DOHH2 (cell line): Measurements from ENCODE around the gene GPD1L.

Experiments
- H3F3A ChIP-seq: fragments of 200-600 bp; sonication (generic), shearing (Covaris generic); 2 replicates; pipeline ENCODE4 v1.6.0; 2016; ENCODE audit warnings: antibody characterized with exemption, mild to moderate bottlenecking; ENCODE audit not compliant: control insufficient read depth, insufficient read depth
- H3K27ac ChIP-seq: fragments of 200-600 bp; sonication (generic); 2 replicates; pipeline ENCODE4 v1.5.1; 2014; ENCODE audit warnings: low read depth, mild to moderate bottlenecking, low read length, moderate library complexity
- H3K27me3 ChIP-seq: fragments of 200-600 bp; sonication (generic); 2 replicates; pipeline ENCODE4 v1.6.1; 2014; ENCODE audit warnings: mild to moderate bottlenecking, low read length, mixed read lengths; ENCODE audit not compliant: control insufficient read depth
- H3K36me3 ChIP-seq: fragments of 200-600 bp; sonication (generic); 2 replicates; pipeline ENCODE4 v1.6.1; 2014; ENCODE audit warnings: mild to moderate bottlenecking, low read length, moderate library complexity, mixed read lengths; ENCODE audit not compliant: control insufficient read depth
- H3K4me1 ChIP-seq: fragments of 200-600 bp; sonication (generic); 2 replicates; pipeline ENCODE4 v1.6.1; 2014; ENCODE audit warnings: mild to moderate bottlenecking, low read length, mixed read lengths; ENCODE audit not compliant: control insufficient read depth
- H3K4me2 ChIP-seq: fragments of 200-600 bp; sonication (generic); 2 replicates; pipeline ENCODE4 v1.6.0; 2014; ENCODE audit warnings: mild to moderate bottlenecking, low read length, moderate library complexity
- H3K4me3 ChIP-seq: fragments of 200-600 bp; sonication (generic); 2 replicates; pipeline ENCODE4 v1.5.1; 2014; ENCODE audit warnings: mild to moderate bottlenecking, low read length, mixed read lengths
- H3K79me2 ChIP-seq: fragments of 200-600 bp; sonication (generic); 2 replicates; pipeline ENCODE4 v1.6.1; 2014; ENCODE audit warnings: mild to moderate bottlenecking, low read length, mixed read lengths; ENCODE audit not compliant: control insufficient read depth
- H3K9me2 ChIP-seq: fragments of 200-600 bp; sonication (generic); replicated peaks from 2 replicates; pipeline ENCODE4 v1.6.1; 2014; ENCODE audit warnings: mild to moderate bottlenecking, low read length, mixed read lengths; ENCODE audit not compliant: control insufficient read depth
- H3K9me3 ChIP-seq: fragments of 200-600 bp; sonication (generic); 2 replicates; pipeline ENCODE4 v1.6.1; 2014; ENCODE audit warnings: antibody characterized with exemption, low read length, mixed read lengths; ENCODE audit not compliant: control insufficient read depth, insufficient read depth
- H4K20me1 ChIP-seq: fragments of 200-600 bp; sonication (generic); 2 replicates; pipeline ENCODE4 v1.6.0; 2014; ENCODE audit warnings: low read depth, mild to moderate bottlenecking, antibody characterized with exemption, low read length, moderate library complexity; ENCODE audit not compliant: control insufficient read depth, insufficient read depth
- CTCF ChIP-seq: fragments of 200-600 bp; sonication (generic); IDR thresholded peaks from one replicate; pipeline ENCODE4 v1.5.1; 2014; ENCODE audit warnings: antibody characterized with exemption, mild to moderate bottlenecking, low read depth, low read length; ENCODE audit not compliant: poor library complexity, severe bottlenecking
- EZH2phosphoT487 ChIP-seq: fragments of 200-600 bp; sonication (generic); IDR thresholded peaks from 2 replicates; pipeline ENCODE4 v1.6.1; 2017; ENCODE audit warnings: borderline replicate concordance, mild to moderate bottlenecking, antibody characterized with exemption, low read length, moderate library complexity, mixed read lengths

GPD1L gene

DNA sequence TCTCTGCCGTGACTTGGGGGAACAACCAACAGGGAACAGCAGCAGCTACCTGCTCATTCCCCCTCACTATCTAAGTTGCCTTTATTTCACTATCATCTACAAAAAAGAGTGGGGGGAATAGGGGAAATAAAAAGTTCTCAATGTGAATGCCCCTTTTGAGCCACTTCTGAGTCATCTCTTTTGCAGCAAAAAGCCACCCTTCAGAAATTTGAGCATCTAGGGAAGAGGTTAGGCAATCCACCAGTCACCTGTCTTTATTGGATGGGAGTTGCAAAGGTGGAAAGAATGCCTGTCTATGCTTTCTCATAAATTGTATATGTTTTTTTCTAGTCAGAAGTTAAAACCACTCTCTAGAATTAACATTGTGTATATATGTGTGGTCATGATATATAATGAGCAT lies 41.1 kb downstream of the GPD1L start:
- Histone ChIP-seq H3K9me2 (no peaks in the 10 kb centered on the region), H3F3A (no peaks in the 10 kb centered on the region), H3K27ac (no peak overlapping the region), H3K27me3 (no peaks in the 10 kb centered on the region), H3K9me3 (no peaks in the 10 kb centered on the region), H4K20me1 (no peaks in the 10 kb centered on the region), H3K4me3 (no peak overlapping the region), H3K4me2 (no peak overlapping the region), H3K36me3 (peaks cover 14% of the 10 kb centered on the region), H3K79me2 (no peaks in the 10 kb centered on the region), H3K4me1 (peaks cover 20% of the 10 kb centered on the region)
- TF ChIP-seq CTCF: no peak
- TF ChIP-seq EZH2phosphoT487: no peak

GRCh38 chr3:32147933-32148332 lies 41.5 kb downstream of the GPD1L start:
- Histone ChIP-seq H3K4me2 (no peak overlapping the region), H3K27ac (no peak overlapping the region), H3K36me3 (peaks cover 14% of the 10 kb centered on the region), H3K79me2 (no peaks in the 10 kb centered on the region), H3K9me3 (no peaks in the 10 kb centered on the region), H3K4me1 (peaks cover 20% of the 10 kb centered on the region), H3F3A (no peaks in the 10 kb centered on the region), H4K20me1 (no peaks in the 10 kb centered on the region), H3K9me2 (no peaks in the 10 kb centered on the region), H3K4me3 (no peak overlapping the region), H3K27me3 (no peaks in the 10 kb centered on the region)
- TF ChIP-seq CTCF: peak; percentile 52
- no peak for TF ChIP-seq EZH2phosphoT487

- Histone ChIP-seq H3K9me3 (no peaks in the 10 kb centered on the region), H3K4me2 (no peak overlapping the region), H3K27ac (no peak overlapping the region), H3K9me2 (no peaks in the 10 kb centered on the region), H3K27me3 (no peaks in the 10 kb centered on the region), H3K4me3 (no peak overlapping the region), H3K36me3 (peaks cover 14% of the 10 kb centered on the region), H3F3A (no peaks in the 10 kb centered on the region), H3K4me1 (peaks cover 20% of the 10 kb centered on the region), H4K20me1 (no peaks in the 10 kb centered on the region), H3K79me2 (no peaks in the 10 kb centered on the region)
- TF ChIP-seq CTCF: no peak
- TF ChIP-seq EZH2phosphoT487: no peak
Observed at GRCh38 chr3:32148351-32148750, 41.9 kb downstream of the GPD1L start.
